Progenitor cell of endocrine pancreas (in vitro differentiated cells): ENCODE results near the gene EPHB3. TPM values are rescaled to one million over a fixed set of nuclear protein-coding genes. Genes with fewer than 3 reads are reported as not detected.

Source experiments
- DNase-seq: peaks from one replicate; pipeline ENCODE4 v3.0.0; 2021; ENCODE audit warnings: low spot score; ENCODE audit not compliant: unreplicated experiment
- H3K27ac Mint-ChIP-seq: 2 replicates; pipeline ENCODE4 v1.8.0; 2021; ENCODE audit warnings: mild to moderate bottlenecking, moderate library complexity, mixed read lengths
- H3K27me3 Mint-ChIP-seq: 2 replicates; pipeline ENCODE4 v1.8.0; 2021; ENCODE audit warnings: mixed read lengths
- H3K36me3 Mint-ChIP-seq: 2 replicates; pipeline ENCODE4 v1.8.0; 2022; ENCODE audit warnings: mixed read lengths; ENCODE audit not compliant: insufficient read depth
- H3K4me1 Mint-ChIP-seq: 2 replicates; pipeline ENCODE4 v1.8.0; 2021; ENCODE audit warnings: low read depth, mixed read lengths
- H3K4me3 Mint-ChIP-seq: 2 replicates; pipeline ENCODE4 v1.8.0; 2021; ENCODE audit warnings: low read depth, mild to moderate bottlenecking, moderate library complexity, mixed read lengths
- H3K9me3 Mint-ChIP-seq: 2 replicates; pipeline ENCODE4 v1.8.0; 2021; ENCODE audit warnings: low read depth, mixed read lengths
- total RNA-seq: library from RNA; stranded (reverse); gene quantifications from 2 replicates; pipeline ENCODE4 v1.2.1, GENCODE V29; 2021
- TF ChIP-seq, protein P1 (sequence below): fragments of 200-600 bp; sonication (generic); IDR thresholded peaks from one replicate; pipeline ENCODE4 v1.5.0; 2021; ENCODE audit warnings: antibody characterized with exemption, mild to moderate bottlenecking; ENCODE audit not compliant: unreplicated experiment

Gene EPHB3
- total RNA-seq, 1 donor from 2014 or later: 11.7 TPM

DNA sequence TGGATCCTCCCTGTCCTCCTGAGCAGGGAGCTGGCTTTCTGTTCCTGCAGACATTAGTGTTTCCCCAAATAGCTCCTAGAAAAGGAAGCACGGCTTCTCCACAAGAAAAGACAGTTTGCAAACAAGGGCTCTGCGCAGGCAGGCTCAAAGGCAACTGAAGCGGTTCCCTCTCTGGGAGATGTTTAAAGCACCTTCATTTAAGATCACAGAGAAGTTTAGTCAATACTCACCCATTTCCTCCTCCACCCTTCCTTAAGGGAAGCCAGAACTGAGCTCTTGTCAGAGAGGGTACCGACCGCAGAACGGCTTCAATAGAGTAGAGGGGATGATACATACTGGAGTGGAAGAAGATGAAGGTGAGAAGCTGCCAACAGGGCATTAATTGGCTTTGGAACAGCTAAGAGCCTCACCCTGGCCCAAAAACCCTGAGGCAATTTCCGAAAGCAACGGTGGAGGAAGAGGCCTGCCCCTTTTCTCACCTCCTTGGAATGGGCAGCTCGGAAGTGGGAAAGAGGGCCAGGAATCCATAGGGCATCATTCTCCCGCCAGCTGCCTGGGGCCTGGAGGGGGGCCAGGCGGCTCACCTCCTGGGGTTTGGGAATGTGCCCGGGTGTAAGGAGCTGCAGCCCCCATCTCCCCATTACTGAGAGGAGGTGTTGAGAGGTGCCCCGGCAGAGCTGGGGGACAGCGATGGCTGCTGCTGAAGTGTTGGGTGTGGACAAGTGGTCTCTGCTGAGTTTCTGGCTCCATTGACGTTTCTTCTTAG is 4.8 kb upstream of the EPHB3 start:
- H3K27ac Mint-ChIP-seq: no peak overlapping the region
- TF ChIP-seq, protein P1, sequence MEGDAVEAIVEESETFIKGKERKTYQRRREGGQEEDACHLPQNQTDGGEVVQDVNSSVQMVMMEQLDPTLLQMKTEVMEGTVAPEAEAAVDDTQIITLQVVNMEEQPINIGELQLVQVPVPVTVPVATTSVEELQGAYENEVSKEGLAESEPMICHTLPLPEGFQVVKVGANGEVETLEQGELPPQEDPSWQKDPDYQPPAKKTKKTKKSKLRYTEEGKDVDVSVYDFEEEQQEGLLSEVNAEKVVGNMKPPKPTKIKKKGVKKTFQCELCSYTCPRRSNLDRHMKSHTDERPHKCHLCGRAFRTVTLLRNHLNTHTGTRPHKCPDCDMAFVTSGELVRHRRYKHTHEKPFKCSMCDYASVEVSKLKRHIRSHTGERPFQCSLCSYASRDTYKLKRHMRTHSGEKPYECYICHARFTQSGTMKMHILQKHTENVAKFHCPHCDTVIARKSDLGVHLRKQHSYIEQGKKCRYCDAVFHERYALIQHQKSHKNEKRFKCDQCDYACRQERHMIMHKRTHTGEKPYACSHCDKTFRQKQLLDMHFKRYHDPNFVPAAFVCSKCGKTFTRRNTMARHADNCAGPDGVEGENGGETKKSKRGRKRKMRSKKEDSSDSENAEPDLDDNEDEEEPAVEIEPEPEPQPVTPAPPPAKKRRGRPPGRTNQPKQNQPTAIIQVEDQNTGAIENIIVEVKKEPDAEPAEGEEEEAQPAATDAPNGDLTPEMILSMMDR: no peak
- H3K27me3 Mint-ChIP-seq: peaks cover 56% of the 10 kb centered on the region
- H3K4me1 Mint-ChIP-seq: peaks cover 13% of the 10 kb centered on the region
- no peak overlapping the region for H3K4me3 Mint-ChIP-seq
- DNase-seq: no peak
- no peaks in the 10 kb centered on the region for H3K36me3 Mint-ChIP-seq
- no peaks in the 10 kb centered on the region for H3K9me3 Mint-ChIP-seq

DNA sequence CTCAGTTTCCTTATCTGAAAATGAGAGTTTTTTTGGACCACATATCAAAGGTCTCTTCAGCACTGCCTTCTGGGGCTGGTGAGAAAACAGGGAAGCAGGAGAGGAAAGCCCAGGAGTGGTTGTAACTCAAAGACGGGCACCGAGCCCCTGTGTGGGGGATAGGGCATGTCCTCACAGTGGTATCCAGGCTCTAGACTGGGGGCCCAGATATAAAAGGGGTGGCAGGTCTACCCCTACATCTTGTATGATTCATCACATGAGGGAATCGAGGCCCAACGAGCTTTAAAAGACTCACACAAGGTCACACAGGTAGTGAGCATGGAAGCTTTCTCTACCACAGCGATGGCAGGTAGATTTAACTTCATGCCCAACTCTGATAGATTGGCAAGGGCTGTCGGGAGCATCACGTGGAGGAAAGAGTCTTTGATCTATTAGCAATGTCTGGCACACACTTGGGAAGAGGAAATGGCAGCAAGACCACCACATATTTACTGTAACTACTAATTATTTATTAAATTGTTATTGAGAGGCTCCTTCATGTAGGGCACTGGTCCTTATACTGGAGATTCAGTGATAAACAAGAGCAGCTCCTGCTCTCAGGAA is 4.1 kb upstream of the EPHB3 start:
- Mint-ChIP-seq H3K27me3 (peaks cover 50% of the 10 kb centered on the region), H3K27ac (no peak overlapping the region)
- DNase-seq: no peak

DNA sequence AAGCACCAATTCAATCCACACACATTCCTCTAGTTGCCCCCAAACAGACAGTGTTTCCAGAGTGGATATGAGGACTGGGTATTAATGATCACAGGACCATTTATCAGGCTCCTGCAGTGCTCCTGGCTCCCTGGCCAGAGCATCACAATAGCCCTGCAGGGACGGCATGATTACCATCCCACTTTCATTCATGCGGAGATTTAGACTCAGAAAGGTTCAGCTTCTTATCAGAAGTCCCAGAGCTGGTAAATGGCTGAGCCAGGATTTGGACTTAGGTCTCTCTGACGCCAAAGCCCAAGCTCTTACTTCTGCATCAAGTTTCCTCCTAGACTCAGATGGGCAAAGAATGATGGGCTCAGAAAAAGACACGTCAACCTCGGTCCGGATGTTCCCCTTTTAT is 2.9 kb upstream of the EPHB3 start:
- no peak overlapping the region for H3K27ac Mint-ChIP-seq
- TF ChIP-seq, protein P1: no peak
- H3K4me3 Mint-ChIP-seq: no peak overlapping the region
- H3K36me3 Mint-ChIP-seq: no peaks in the 10 kb centered on the region
- no peaks in the 10 kb centered on the region for H3K9me3 Mint-ChIP-seq
- peaks cover 21% of the 10 kb centered on the region for H3K4me1 Mint-ChIP-seq
- no peak for DNase-seq
- H3K27me3 Mint-ChIP-seq: peaks cover 52% of the 10 kb centered on the region

More for the DNA sequence above, 4.1 kb upstream of the EPHB3 start:
- no peak overlapping the region for H3K4me3 Mint-ChIP-seq
- TF ChIP-seq, protein P1: no peak
- peaks cover 13% of the 10 kb centered on the region for H3K4me1 Mint-ChIP-seq
- H3K9me3 Mint-ChIP-seq: no peaks in the 10 kb centered on the region
- no peaks in the 10 kb centered on the region for H3K36me3 Mint-ChIP-seq

DNA sequence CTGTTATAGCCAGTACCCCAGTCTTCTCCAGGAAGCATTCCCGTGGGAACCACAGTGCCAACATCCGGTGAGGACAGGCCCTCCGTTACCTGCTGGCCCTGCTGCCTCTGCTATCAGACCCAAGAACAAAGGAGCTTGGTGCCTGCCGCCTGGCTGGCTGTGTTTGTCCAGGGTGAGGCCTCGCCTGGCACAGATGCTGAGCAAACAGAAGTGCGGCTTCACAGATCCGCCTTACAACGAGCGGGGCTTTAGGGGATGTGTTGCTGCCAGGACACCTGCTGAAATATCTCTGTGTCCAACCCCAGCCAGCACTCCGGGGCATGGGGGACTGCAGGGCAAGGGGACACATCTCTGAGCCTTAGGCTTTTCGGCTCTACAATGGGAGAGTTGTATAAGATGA is 2.2 kb upstream of the EPHB3 start:
- H3K4me1 Mint-ChIP-seq: peaks cover 23% of the 10 kb centered on the region

DNA sequence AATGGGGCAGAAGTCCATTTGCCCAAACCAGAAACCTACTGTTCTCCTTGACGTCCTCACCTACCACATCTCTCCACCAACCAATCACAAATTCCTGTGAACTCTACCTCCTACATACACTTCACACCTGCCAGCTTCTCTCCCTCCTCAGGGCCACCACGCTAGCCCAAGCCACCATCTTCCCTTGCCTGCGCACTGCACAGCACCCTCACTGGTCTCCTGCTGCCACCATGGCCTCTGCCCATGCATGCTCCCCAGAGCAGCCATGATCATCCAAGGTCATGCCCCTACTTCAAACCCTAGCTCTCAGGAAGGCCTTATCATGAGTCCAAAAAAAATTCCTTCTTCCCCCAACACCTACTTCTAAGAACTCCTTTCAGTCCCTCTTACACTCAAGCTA is 1.1 kb upstream of the EPHB3 start:
- Mint-ChIP-seq H3K27ac (no peak overlapping the region), H3K4me3 (no peak overlapping the region), H3K27me3 (peaks cover 64% of the 10 kb centered on the region), H3K36me3 (no peaks in the 10 kb centered on the region), H3K4me1 (peaks cover 32% of the 10 kb centered on the region), H3K9me3 (no peaks in the 10 kb centered on the region)
- no peak for DNase-seq
- TF ChIP-seq, protein P1: no peak

More for the DNA sequence above, 2.2 kb upstream of the EPHB3 start:
- H3K9me3 Mint-ChIP-seq: no peaks in the 10 kb centered on the region
- H3K27ac Mint-ChIP-seq: no peak overlapping the region
- DNase-seq: no peak
- TF ChIP-seq, protein P1: no peak
- H3K27me3 Mint-ChIP-seq: peaks cover 58% of the 10 kb centered on the region
- no peaks in the 10 kb centered on the region for H3K36me3 Mint-ChIP-seq
- no peak overlapping the region for H3K4me3 Mint-ChIP-seq
